HCT116 (cell line): ENCODE results near the gene SLC34A1. TPM values are rescaled to one million over a fixed set of nuclear protein-coding genes. Genes with fewer than 3 reads are reported as not detected.

Experiments used
- ATAC-seq: fragments of 200-7000 bp; cut with Tn5 transposase; 2 replicates; pipeline ENCODE4 v1.9.1; 2020; ENCODE audit warnings: mild to moderate bottlenecking, moderate library complexity
- BruUV-seq: library from RNA; stranded (reverse); fragments of 400-500 nt; replicated peaks from 2 replicates; lab custom pipeline; 2021; lab: Mats Ljungman, UMichigan
- CTCF ChIA-PET: fragments of 300-600 bp; sonication (Branson Sonifier 250); formaldehyde crosslinking; loops from one replicate; lab custom pipeline; 2021; ENCODE audit warnings: antibody characterized with exemption; lab: Charles Lee
- POLR2A ChIA-PET: fragments of 300-600, 350-600 bp; sonication (Branson Sonifier 250); formaldehyde crosslinking; loops from one replicate; lab custom pipeline; 2021; ENCODE audit warnings: antibody characterized with exemption; lab: Charles Lee
- RAD21 ChIA-PET, 2 experiments: fragments of 300-600 bp; sonication (Branson Sonifier 250); formaldehyde crosslinking; loops; one replicate each; lab custom pipeline; 2023; ENCODE audit warnings: low total read pairs in 2 of 2; ENCODE audit not compliant: uncharacterized antibody in 2 of 2, unreplicated experiment in 2 of 2, low non-redundant PET in 1 of 2; lab: Charles Lee
- DNase-seq: peaks from one replicate; pipeline ENCODE4 v3.0.0-alpha.2; 2010; ENCODE audit warnings: low read depth, low spot score
- H2AFZ ChIP-seq: fragments of 200-600 bp; shearing (Covaris generic), sonication (generic); 2 replicates; pipeline ENCODE4 v1.6.1; 2017; ENCODE audit warnings: low read depth, mixed run types, mixed read lengths, antibody characterized with exemption, low read length; ENCODE audit not compliant: poor library complexity, severe bottlenecking
- H3K27ac ChIP-seq: 2 replicates; pipeline ENCODE4 v1.5.1; 2012; ENCODE audit warnings: low read depth, low read length
- H3K27me3 ChIP-seq: fragments of 200-600 bp; sonication (generic); 2 replicates; pipeline ENCODE4 v1.6.1; 2016; ENCODE audit warnings: mixed run types, low read length, mixed read lengths; ENCODE audit not compliant: insufficient read depth
- H3K36me3 ChIP-seq, 2 experiments: fragments of 200-500 bp in 1 of 2; fragments of 200-600 bp in 1 of 2; sonication (Bioruptor generic) in 1 of 2; sonication (generic) in 1 of 2; 2 replicates each; pipeline versions ENCODE4 v1.5.1 to v1.6.1; 2014 to 2016; ENCODE audit warnings: low read length in 2 of 2, inconsistent platforms in 1 of 2, mixed read lengths in 1 of 2, mixed run types in 1 of 2; ENCODE audit not compliant: insufficient read depth in 2 of 2, control insufficient read depth in 1 of 2
- H3K4me1 ChIP-seq, 2 experiments: fragments of 200-600 bp in 1 of 2; sonication (generic) in 1 of 2; 2 replicates each; pipeline versions ENCODE4 v1.5.1 to v1.6.1; 2012 to 2017; ENCODE audit warnings: low read length in 2 of 2, inconsistent platforms in 1 of 2, mild to moderate bottlenecking in 1 of 2, mixed read lengths in 1 of 2, mixed run types in 1 of 2, moderate library complexity in 1 of 2; ENCODE audit not compliant: insufficient read depth in 2 of 2, control insufficient read depth in 1 of 2
- H3K4me2 ChIP-seq: fragments of 200-600 bp; sonication (generic); 2 replicates; pipeline ENCODE4 v1.6.1; 2017; ENCODE audit warnings: mixed run types, low read length, mixed read lengths
- H3K4me3 ChIP-seq, 2 experiments: fragments of 200-600 bp in 1 of 2; sonication (generic) in 1 of 2; replicated peaks in 1 of 2; 2 replicates each; pipeline ENCODE4 v1.5.1; 2011 to 2016; ENCODE audit warnings: low read length in 2 of 2, control low read depth in 1 of 2, low read depth in 1 of 2, mild to moderate bottlenecking in 1 of 2, mixed read lengths in 1 of 2, mixed run types in 1 of 2
- H3K79me2 ChIP-seq: fragments of 200-600 bp; sonication (generic); 2 replicates; pipeline ENCODE4 v1.6.1; 2017; ENCODE audit warnings: mild to moderate bottlenecking, mixed run types, low read length, moderate library complexity, mixed read lengths; ENCODE audit not compliant: insufficient read depth
- H3K9ac ChIP-seq: fragments of 200-600 bp; sonication (generic); 2 replicates; pipeline ENCODE4 v1.6.1; 2016; ENCODE audit warnings: low read length, mixed read lengths
- H3K9me2 ChIP-seq: fragments of 200-600 bp; sonication (generic), shearing (Covaris generic); 2 replicates; pipeline ENCODE4 v1.6.1; 2017; ENCODE audit warnings: mixed run types, mild to moderate bottlenecking, moderate library complexity; ENCODE audit not compliant: insufficient read depth
- H3K9me3 ChIP-seq, 2 experiments: fragments of 200-500 bp in 1 of 2; fragments of 200-600 bp in 1 of 2; sonication (Bioruptor generic) in 1 of 2; sonication (generic) in 1 of 2; 2 replicates each; pipeline ENCODE4 v1.6.1; 2014 to 2017; ENCODE audit warnings: low read length in 2 of 2, mixed read lengths in 2 of 2, inconsistent platforms in 1 of 2, low read depth in 1 of 2, mild to moderate bottlenecking in 1 of 2, mixed run types in 1 of 2, moderate library complexity in 1 of 2; ENCODE audit not compliant: control insufficient read depth in 1 of 2, insufficient read depth in 1 of 2
- H4K20me1 ChIP-seq: fragments of 200-600 bp; sonication (generic), shearing (Covaris generic); 2 replicates; pipeline ENCODE4 v1.6.1; 2017; ENCODE audit warnings: mixed run types, mild to moderate bottlenecking, moderate library complexity; ENCODE audit not compliant: insufficient read depth
- ATF3 ChIP-seq: IDR thresholded peaks from 2 replicates; pipeline ENCODE4 v1.6.1; 2012
- EGR1 ChIP-seq: IDR thresholded peaks from 2 replicates; pipeline ENCODE4 v1.6.1; 2012; ENCODE audit warnings: low read depth
- ELF1 ChIP-seq: IDR thresholded peaks from 2 replicates; pipeline ENCODE4 v1.6.1; 2012; ENCODE audit warnings: low read depth, borderline replicate concordance
- EZH2 ChIP-seq: fragments of 200-600 bp; sonication (generic); IDR thresholded peaks from 2 replicates; pipeline ENCODE4 v1.6.1; 2017; ENCODE audit warnings: antibody characterized with exemption, mixed run types
- MAX ChIP-seq: IDR thresholded peaks from 2 replicates; pipeline ENCODE4 v1.6.1; 2012
- POLR2A ChIP-seq: IDR thresholded peaks from 2 replicates; pipeline ENCODE4 v1.7.0; 2011; ENCODE audit warnings: borderline replicate concordance; ENCODE audit not compliant: insufficient read depth, insufficient read length; ENCODE audit errors: extremely low read depth
- POLR2AphosphoS5 ChIP-seq: IDR thresholded peaks from 2 replicates; pipeline ENCODE4 v1.6.1; 2011; ENCODE audit warnings: mild to moderate bottlenecking, low read depth, low read length, moderate library complexity
- REST ChIP-seq: IDR thresholded peaks from 2 replicates; pipeline ENCODE4 v1.6.1; 2012; ENCODE audit warnings: low read depth
- SIN3A ChIP-seq: IDR thresholded peaks from 2 replicates; pipeline ENCODE4 v1.6.1; 2012; ENCODE audit warnings: low read depth
- SP1 ChIP-seq: IDR thresholded peaks from 2 replicates; pipeline ENCODE4 v1.6.1; 2012; ENCODE audit warnings: low read depth
- ZFX ChIP-seq: fragments of 450-650 bp; IDR thresholded peaks from 2 replicates; pipeline ENCODE4 v1.6.1; 2017
- ZNF274 ChIP-seq: fragments of 200-500 bp; sonication (Bioruptor generic); IDR thresholded peaks from 2 replicates; pipeline ENCODE4 v1.6.1; 2014; ENCODE audit warnings: mild to moderate bottlenecking, low read depth, low read length, inconsistent platforms
- intact Hi-C: fragments of 100-400 bp; cut with micrococcal nuclease; formaldehyde crosslinking; loops from 2 replicates; pipeline ENCODE4 v1.10.0; 2022
- total RNA-seq: library from RNA; stranded (reverse); gene quantifications from one replicate; pipeline ENCODE4 v1.2.1, GENCODE V29; 2021; ENCODE audit not compliant: unreplicated experiment
- TF ChIP-seq, protein P1 (sequence below), 3 experiments: fragments of 200-600 bp in 1 of 3; sonication (generic) in 1 of 3; IDR thresholded peaks in 2 of 3; conservative IDR thresholded peaks in 1 of 3; 2 replicates each; pipeline ENCODE4 v1.5.1; 2012 to 2017; ENCODE audit warnings: low read depth in 2 of 3, low read length in 2 of 3, antibody characterized with exemption in 1 of 3, borderline replicate concordance in 1 of 3, control low read depth in 1 of 3, mild to moderate bottlenecking in 1 of 3, mixed read lengths in 1 of 3, mixed run types in 1 of 3, moderate library complexity in 1 of 3; ENCODE audit not compliant: insufficient read depth in 1 of 3

The SLC34A1 gene
- total RNA-seq, 1 experiment from 2014 or later = not detected

DNA sequence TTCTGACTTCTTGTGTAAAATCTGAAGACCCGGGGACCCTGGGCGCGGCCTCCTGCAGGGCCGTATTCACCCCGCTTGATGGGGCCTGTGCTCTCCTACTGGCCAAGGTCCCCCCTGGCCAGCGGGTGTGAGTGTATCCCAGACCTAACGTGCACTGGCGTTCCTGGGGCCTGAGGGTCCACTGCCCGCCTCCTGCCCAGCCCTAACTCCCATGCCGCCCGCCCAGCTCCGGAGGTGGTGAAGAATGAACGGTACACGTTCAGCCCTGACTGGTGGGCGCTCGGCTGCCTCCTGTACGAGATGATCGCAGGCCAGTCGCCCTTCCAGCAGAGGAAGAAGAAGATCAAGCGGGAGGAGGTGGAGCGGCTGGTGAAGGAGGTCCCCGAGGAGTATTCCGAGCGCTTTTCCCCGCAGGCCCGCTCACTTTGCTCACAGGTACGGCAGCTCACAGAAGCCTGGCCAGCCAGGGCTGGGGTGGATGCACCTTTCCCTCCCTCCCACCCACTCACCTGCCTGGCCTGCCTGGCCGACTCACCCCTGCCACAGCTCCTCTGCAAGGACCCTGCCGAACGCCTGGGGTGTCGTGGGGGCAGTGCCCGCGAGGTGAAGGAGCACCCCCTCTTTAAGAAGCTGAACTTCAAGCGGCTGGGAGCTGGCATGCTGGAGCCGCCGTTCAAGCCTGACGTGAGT, 51.8 kb downstream of the SLC34A1 start:
- no peaks in the 10 kb centered on the region for H3K9me2 ChIP-seq
- H3K4me2 ChIP-seq = no peak overlapping the region
- peak; percentile 16 for TF ChIP-seq POLR2AphosphoS5
- no peak for TF ChIP-seq ELF1
- TF ChIP-seq SIN3A = no peak
- TF ChIP-seq ZNF274 = no peak
- TF ChIP-seq, all 23 proteins: peak for 1
- no peaks in the 10 kb centered on the region for H4K20me1 ChIP-seq
- 0 out of 2 replicates have a peak, but pooled peaks cover 2% of the 10 kb centered on the region for H3K79me2 ChIP-seq
- no peak overlapping the region for H3K4me3 ChIP-seq
- RAD21 ChIA-PET = no interaction called here
- CTCF ChIA-PET = interaction anchor here (1.2 to 2.4 kb wide), 2 partner anchors 12 to 19 kb away, joined by 3 to 6 read pairs; no protein-coding TSS in a partner anchor
- ATAC-seq (no peak), DNase-seq (no peak)
- H3K4me1 ChIP-seq = peaks cover 0 to 8% of the 10 kb centered on the region in 2 experiments; a peak in 2 of 4 replicates
- intact Hi-C loops = no loop called here
- no peak overlapping the region for H3K9ac ChIP-seq
- no peak overlapping the region for H3K27ac ChIP-seq
- POLR2A ChIA-PET = interaction anchor here (2.0 kb wide), 1 partner anchor 9 kb away, joined by 7 read pairs; the partner anchor contains the start of gene GRK6
- no peak overlapping the region for H2AFZ ChIP-seq
- H3K27me3 ChIP-seq = no peaks in the 10 kb centered on the region
- peaks cover 25 to 48% of the 10 kb centered on the region in 2 experiments; a peak in 3 of 4 replicates for H3K36me3 ChIP-seq
- H3K9me3 ChIP-seq = no peaks in the 10 kb centered on the region
- BruUV-seq = TSS peak; percentile 1

DNA sequence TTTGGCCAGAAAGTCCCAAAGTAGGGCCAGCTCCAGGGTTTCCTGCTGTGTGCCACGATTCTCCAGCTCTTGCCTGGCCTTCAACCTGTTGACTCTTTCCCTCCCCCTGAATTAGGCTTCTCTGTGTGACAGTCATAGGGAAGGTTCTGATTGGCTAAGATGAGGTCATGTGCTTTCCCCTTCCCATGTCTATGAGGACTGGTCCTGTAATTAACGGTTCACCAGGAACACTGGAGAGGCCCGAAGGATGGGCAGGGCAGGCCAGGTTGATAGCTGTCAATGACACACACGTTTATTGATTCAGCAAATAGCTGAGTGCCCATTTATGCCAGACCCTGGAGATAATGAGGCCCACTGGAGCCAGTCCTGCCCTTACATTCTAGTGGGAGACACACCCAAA, 53.4 kb downstream of the SLC34A1 start:
- Histone ChIP-seq H3K36me3 (peaks cover 16 to 32% of the 10 kb centered on the region in 2 experiments; a peak in 3 of 4 replicates), H3K27me3 (no peaks in the 10 kb centered on the region), H3K27ac (0 out of 2 replicates have a peak overlapping the region, but pooled peaks have one; percentile 18), H2AFZ (no peak overlapping the region), H3K79me2 (0 out of 2 replicates have a peak, but pooled peaks cover 2% of the 10 kb centered on the region), H3K9me3 (no peaks in the 10 kb centered on the region), H3K4me2 (no peak overlapping the region), H4K20me1 (no peaks in the 10 kb centered on the region), H3K4me1 (peaks cover 0 to 8% of the 10 kb centered on the region in 2 experiments; a peak in 2 of 4 replicates), H3K4me3 (no peak overlapping the region), H3K9me2 (no peaks in the 10 kb centered on the region), H3K9ac (no peak overlapping the region)
- ChIA-PET POLR2A (interaction anchor here (2.0 kb wide), 1 partner anchor 11 kb away, joined by 7 read pairs; the partner anchor contains the start of gene GRK6), RAD21 (no interaction called here), CTCF (interaction anchor here (1.4 to 2.4 kb wide), 2 partner anchors 17 to 34 kb away, joined by 6 read pairs; no protein-coding TSS in a partner anchor)
- TF ChIP-seq MAX (no peak), POLR2AphosphoS5 (no peak), EZH2 (no peak), ATF3 (no peak), POLR2A (no peak), SP1 (no peak), REST (no peak), ZFX (no peak), EGR1 (no peak)
- TF ChIP-seq, protein P1, sequence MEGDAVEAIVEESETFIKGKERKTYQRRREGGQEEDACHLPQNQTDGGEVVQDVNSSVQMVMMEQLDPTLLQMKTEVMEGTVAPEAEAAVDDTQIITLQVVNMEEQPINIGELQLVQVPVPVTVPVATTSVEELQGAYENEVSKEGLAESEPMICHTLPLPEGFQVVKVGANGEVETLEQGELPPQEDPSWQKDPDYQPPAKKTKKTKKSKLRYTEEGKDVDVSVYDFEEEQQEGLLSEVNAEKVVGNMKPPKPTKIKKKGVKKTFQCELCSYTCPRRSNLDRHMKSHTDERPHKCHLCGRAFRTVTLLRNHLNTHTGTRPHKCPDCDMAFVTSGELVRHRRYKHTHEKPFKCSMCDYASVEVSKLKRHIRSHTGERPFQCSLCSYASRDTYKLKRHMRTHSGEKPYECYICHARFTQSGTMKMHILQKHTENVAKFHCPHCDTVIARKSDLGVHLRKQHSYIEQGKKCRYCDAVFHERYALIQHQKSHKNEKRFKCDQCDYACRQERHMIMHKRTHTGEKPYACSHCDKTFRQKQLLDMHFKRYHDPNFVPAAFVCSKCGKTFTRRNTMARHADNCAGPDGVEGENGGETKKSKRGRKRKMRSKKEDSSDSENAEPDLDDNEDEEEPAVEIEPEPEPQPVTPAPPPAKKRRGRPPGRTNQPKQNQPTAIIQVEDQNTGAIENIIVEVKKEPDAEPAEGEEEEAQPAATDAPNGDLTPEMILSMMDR (IDR thresholded peaks at IDR 0.05 in 2 of 3, conservative IDR thresholded peaks at IDR 0.05 in 1 of 3; ENCODE audit: borderline replicate concordance in 1 of 3, insufficient read depth in 1 of 3, low read depth in 2 of 3, low read length in 2 of 3) = no peak
- intact Hi-C loops = no loop called here
- no peak for DNase-seq
- BruUV-seq = TSS peak; percentile 18
- 0 out of 2 replicates have a peak, but pooled peaks have one; percentile 13 for ATAC-seq
